ENCODE data around the gene MEGF11.

The MEGF11 gene

DNA sequence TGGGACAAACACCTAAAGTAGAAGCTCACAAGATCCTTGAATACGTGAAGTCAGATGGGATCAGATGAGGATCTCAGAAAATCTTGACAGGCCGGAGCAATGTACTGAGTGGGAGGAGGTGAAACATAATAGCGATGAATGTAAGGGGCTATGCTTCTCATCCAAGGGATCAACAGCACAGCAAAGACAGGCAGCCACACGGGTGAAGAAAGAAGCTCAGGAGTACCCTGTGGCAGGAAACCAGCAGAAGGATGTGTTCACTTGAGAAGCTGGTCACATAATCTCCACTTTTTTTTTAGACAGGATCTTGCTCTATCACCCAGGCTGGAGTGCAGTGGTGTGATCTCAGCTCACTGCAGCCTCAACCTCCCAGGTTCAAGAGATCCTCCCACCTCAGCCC is 92.4 kb downstream of the MEGF11 start:
- peaks cover 9% of the 10 kb centered on the region for H3K4me1 ChIP-seq (ENCODE audit: insufficient read depth, insufficient read length)
- TF ChIP-seq YY1 (IDR thresholded peaks at IDR 0.05; ENCODE audit: insufficient read depth, insufficient read length) = no peak
- TF ChIP-seq ZNF274 (IDR thresholded peaks at IDR 0.05; ENCODE audit: low read depth, low read length) = no peak
- no peak for TF ChIP-seq SUZ12 (IDR thresholded peaks at IDR 0.05; ENCODE audit: extremely low read depth, insufficient read depth, insufficient read length)
- no peak overlapping the region for H3K9ac ChIP-seq (ENCODE audit: insufficient read length, low read depth)
- no peaks in the 10 kb centered on the region for H3K27me3 ChIP-seq (ENCODE audit: insufficient read depth, insufficient read length)
- DNase-seq (ENCODE audit: low read depth, low spot score) = no peak
- no peaks in the 10 kb centered on the region for H3K36me3 ChIP-seq (ENCODE audit: insufficient read depth, insufficient read length, low read length)
- H3K9me3 ChIP-seq (ENCODE audit: insufficient read depth, low read length) = no peaks in the 10 kb centered on the region
- H3K4me3 ChIP-seq (ENCODE audit: insufficient read length, low read depth) = no peak overlapping the region

DNA sequence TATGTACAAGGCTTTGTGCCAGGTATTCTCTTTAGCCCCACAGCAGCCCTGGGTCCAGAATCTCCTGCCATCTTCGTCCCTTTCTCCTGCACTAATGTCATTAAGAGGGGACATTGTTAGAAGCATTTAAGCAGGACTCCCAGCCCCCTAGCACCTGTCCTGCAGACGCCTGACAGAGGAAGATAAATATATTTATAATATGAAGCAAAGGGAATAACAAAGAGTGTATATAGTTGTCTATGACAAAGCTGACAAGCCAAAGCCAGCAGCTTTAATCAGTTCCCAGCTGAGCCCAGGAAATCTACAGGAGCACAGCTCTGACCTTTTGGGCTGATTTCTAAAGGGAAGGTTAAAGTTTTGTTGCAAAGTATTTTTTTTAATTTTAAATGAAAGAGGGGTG is 96.0 kb downstream of the MEGF11 start:
- no peaks in the 10 kb centered on the region for H3K9me3 ChIP-seq (ENCODE audit: insufficient read depth, low read length)
- DNase-seq (ENCODE audit: low read depth, low spot score) = no peak
- no peak for TF ChIP-seq ZNF274 (IDR thresholded peaks at IDR 0.05; ENCODE audit: low read depth, low read length)
- no peak for TF ChIP-seq SUZ12 (IDR thresholded peaks at IDR 0.05; ENCODE audit: extremely low read depth, insufficient read depth, insufficient read length)
- no peak for TF ChIP-seq YY1 (IDR thresholded peaks at IDR 0.05; ENCODE audit: insufficient read depth, insufficient read length)
- no peak overlapping the region for H3K9ac ChIP-seq (ENCODE audit: insufficient read length, low read depth)
- no peak overlapping the region for H3K4me3 ChIP-seq (ENCODE audit: insufficient read length, low read depth)
- no peaks in the 10 kb centered on the region for H3K36me3 ChIP-seq (ENCODE audit: insufficient read depth, insufficient read length, low read length)
- peaks cover 5% of the 10 kb centered on the region for H3K4me1 ChIP-seq (ENCODE audit: insufficient read depth, insufficient read length)
- no peaks in the 10 kb centered on the region for H3K27me3 ChIP-seq (ENCODE audit: insufficient read depth, insufficient read length)

DNA sequence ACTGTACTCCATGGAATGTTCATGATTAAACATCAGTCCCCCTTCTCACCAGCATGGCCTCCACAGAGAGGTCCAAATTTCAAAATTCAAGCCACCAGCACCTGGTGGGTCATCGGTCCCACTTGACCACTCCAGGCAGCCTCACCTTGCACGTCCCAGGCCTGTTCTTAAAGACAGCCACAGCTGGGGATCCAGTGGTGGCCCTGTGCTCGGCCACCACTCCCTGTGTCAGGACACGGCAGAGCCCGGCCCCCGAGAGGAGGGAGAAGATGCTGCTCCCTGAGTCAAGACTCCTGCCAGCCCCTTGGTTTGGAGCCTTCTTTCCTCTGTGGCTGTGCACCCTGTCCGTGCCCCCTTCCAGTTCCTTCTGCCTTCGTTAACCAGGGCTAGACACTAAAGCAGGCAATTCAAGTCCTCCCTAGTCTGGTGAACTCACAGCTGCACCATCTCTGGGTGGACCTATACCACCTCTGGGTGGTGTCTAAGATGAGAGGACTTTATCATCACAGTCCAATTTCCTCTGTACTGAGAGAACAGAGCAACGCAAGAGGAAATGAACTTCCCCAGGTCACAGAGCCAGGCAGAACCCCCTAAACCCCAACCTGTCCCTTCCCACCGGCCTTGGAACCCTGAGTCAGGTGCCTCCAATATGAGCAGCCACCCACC is 97.1 kb downstream of the MEGF11 start:
- Histone ChIP-seq H3K9me3 (ENCODE audit: insufficient read depth, low read length) (no peaks in the 10 kb centered on the region), H3K27me3 (ENCODE audit: insufficient read depth, insufficient read length) (no peaks in the 10 kb centered on the region), H3K4me3 (ENCODE audit: insufficient read length, low read depth) (no peak overlapping the region), H3K36me3 (ENCODE audit: insufficient read depth, insufficient read length, low read length) (no peaks in the 10 kb centered on the region), H3K9ac (ENCODE audit: insufficient read length, low read depth) (no peak overlapping the region), H3K4me1 (ENCODE audit: insufficient read depth, insufficient read length) (peaks cover 5% of the 10 kb centered on the region)
- TF ChIP-seq ZNF274 (IDR thresholded peaks at IDR 0.05; ENCODE audit: low read depth, low read length) (no peak), YY1 (IDR thresholded peaks at IDR 0.05; ENCODE audit: insufficient read depth, insufficient read length) (no peak), SUZ12 (IDR thresholded peaks at IDR 0.05; ENCODE audit: extremely low read depth, insufficient read depth, insufficient read length) (no peak)
- DNase-seq (ENCODE audit: low read depth, low spot score) = no peak

GRCh38 chr15:66155065-66155464 is 98.5 kb downstream of the MEGF11 start:
- Histone ChIP-seq H3K9me3 (ENCODE audit: insufficient read depth, low read length) (no peaks in the 10 kb centered on the region), H3K27me3 (ENCODE audit: insufficient read depth, insufficient read length) (no peaks in the 10 kb centered on the region), H3K9ac (ENCODE audit: insufficient read length, low read depth) (no peak overlapping the region), H3K36me3 (ENCODE audit: insufficient read depth, insufficient read length, low read length) (no peaks in the 10 kb centered on the region), H3K4me3 (ENCODE audit: insufficient read length, low read depth) (no peak overlapping the region), H3K4me1 (ENCODE audit: insufficient read depth, insufficient read length) (no peaks in the 10 kb centered on the region)
- no peak for DNase-seq (ENCODE audit: low read depth, low spot score)
- TF ChIP-seq ZNF274 (IDR thresholded peaks at IDR 0.05; ENCODE audit: low read depth, low read length) (no peak), SUZ12 (IDR thresholded peaks at IDR 0.05; ENCODE audit: extremely low read depth, insufficient read depth, insufficient read length) (no peak), YY1 (IDR thresholded peaks at IDR 0.05; ENCODE audit: insufficient read depth, insufficient read length) (no peak)

DNA sequence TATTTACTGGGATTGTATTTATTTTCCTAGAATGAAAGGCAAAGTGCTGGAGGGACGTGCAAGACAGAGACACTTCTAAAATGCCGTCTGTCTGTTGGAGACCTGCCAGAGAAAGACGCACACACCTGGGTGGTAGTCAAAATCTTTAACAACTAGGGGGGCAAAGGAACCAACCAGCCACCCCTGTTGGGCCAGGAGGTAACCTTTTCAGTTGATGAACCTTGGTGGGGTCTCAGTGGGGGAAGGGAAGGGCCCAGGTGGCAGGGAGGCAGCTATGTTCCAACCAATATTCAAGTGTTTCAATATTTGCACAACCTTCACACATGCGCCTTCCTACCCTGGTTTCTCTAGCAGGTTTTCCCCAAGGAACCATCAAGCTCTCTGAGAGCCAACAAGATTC is 99.0 kb downstream of the MEGF11 start:
- Histone ChIP-seq H3K36me3 (ENCODE audit: insufficient read depth, insufficient read length, low read length) (no peaks in the 10 kb centered on the region), H3K9me3 (ENCODE audit: insufficient read depth, low read length) (no peaks in the 10 kb centered on the region), H3K9ac (ENCODE audit: insufficient read length, low read depth) (no peak overlapping the region), H3K27me3 (ENCODE audit: insufficient read depth, insufficient read length) (no peaks in the 10 kb centered on the region), H3K4me3 (ENCODE audit: insufficient read length, low read depth) (no peak overlapping the region), H3K4me1 (ENCODE audit: insufficient read depth, insufficient read length) (no peaks in the 10 kb centered on the region)
- no peak for DNase-seq (ENCODE audit: low read depth, low spot score)
- no peak for TF ChIP-seq SUZ12 (IDR thresholded peaks at IDR 0.05; ENCODE audit: extremely low read depth, insufficient read depth, insufficient read length)
- no peak for TF ChIP-seq YY1 (IDR thresholded peaks at IDR 0.05; ENCODE audit: insufficient read depth, insufficient read length)
- TF ChIP-seq ZNF274 (IDR thresholded peaks at IDR 0.05; ENCODE audit: low read depth, low read length) = no peak

DNA sequence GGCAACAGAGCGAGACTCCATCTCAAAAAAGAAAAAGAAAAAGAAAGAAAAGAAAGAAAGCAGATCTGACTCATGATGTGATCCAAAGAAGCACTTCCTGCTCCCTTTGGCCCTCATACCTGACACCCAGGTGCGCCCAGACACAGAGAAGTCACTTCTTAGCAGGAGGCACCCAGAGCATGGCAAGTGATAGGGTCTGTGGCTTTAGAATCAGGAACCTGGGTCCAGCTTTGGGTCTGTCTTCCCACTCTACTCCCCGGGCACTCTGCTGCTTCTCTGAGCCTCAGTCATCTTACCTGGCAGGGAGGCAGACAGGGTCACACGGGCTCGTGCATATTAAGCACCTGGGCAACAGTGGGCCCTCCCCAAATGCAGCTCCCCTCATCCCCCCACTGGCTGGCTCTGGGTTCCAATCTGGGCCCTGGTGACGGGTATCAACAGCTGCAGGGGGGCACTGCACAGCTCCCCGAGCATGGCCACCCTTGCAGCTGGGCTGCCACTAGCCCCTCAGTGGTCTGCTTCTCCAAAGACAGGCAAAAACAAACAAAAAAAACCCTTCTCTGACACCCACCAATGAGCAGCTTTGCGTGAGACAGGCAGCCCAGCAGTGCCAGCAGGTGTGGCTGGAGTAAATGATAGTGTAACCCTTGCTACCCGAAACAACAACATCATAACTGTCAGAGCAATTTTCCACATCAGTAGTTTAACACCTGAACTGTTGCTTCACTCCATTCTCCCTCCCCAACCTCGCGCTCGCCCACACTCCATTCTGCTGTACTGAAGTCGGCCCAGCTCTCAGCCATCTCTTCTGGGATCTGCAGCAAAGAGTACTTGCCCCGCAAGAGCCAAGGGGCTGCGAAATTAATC is 99.8 kb downstream of the MEGF11 start:
- Histone ChIP-seq H3K4me3 (ENCODE audit: insufficient read length, low read depth) (no peak overlapping the region), H3K27me3 (ENCODE audit: insufficient read depth, insufficient read length) (no peaks in the 10 kb centered on the region), H3K4me1 (ENCODE audit: insufficient read depth, insufficient read length) (no peaks in the 10 kb centered on the region), H3K9ac (ENCODE audit: insufficient read length, low read depth) (no peak overlapping the region), H3K9me3 (ENCODE audit: insufficient read depth, low read length) (no peaks in the 10 kb centered on the region), H3K36me3 (ENCODE audit: insufficient read depth, insufficient read length, low read length) (no peaks in the 10 kb centered on the region)
- no peak for DNase-seq (ENCODE audit: low read depth, low spot score)
- TF ChIP-seq YY1 (IDR thresholded peaks at IDR 0.05; ENCODE audit: insufficient read depth, insufficient read length) = no peak
- no peak for TF ChIP-seq ZNF274 (IDR thresholded peaks at IDR 0.05; ENCODE audit: low read depth, low read length)
- no peak for TF ChIP-seq SUZ12 (IDR thresholded peaks at IDR 0.05; ENCODE audit: extremely low read depth, insufficient read depth, insufficient read length)

DNA sequence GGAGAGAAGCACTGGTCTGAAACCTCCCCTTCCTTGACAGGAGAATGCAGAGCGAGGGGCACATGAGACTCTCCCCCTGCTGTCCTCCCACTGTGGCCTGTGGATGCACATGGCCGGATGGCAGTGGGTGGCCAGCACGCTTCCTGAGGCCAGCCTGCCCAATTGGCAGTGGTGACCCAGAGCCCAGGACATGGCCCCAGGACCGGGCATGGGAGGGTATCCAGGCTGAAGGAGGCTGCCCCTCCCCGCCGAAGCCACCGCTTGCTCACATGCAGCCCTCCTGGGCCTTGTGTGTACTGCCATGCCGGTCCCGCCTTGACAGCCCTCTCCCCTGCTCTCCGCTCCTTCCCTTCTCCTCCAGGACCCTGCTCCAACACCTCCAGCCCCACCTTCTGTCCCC is 100.9 kb downstream of the MEGF11 start:
- H3K9me3 ChIP-seq (ENCODE audit: insufficient read depth, low read length) = no peaks in the 10 kb centered on the region
- no peak for DNase-seq (ENCODE audit: low read depth, low spot score)
- H3K9ac ChIP-seq (ENCODE audit: insufficient read length, low read depth) = no peak overlapping the region
- H3K27me3 ChIP-seq (ENCODE audit: insufficient read depth, insufficient read length) = no peaks in the 10 kb centered on the region
- TF ChIP-seq ZNF274 (IDR thresholded peaks at IDR 0.05; ENCODE audit: low read depth, low read length) (no peak), YY1 (IDR thresholded peaks at IDR 0.05; ENCODE audit: insufficient read depth, insufficient read length) (no peak)
- H3K4me3 ChIP-seq (ENCODE audit: insufficient read length, low read depth) = no peak overlapping the region
- H3K36me3 ChIP-seq (ENCODE audit: insufficient read depth, insufficient read length, low read length) = no peaks in the 10 kb centered on the region
- H3K4me1 ChIP-seq (ENCODE audit: insufficient read depth, insufficient read length) = no peaks in the 10 kb centered on the region
